Testis (tissue), 2 donors: ENCODE data around the gene MISP3.
A peak's percentile ranks its signal among the peaks of the same experiment; 100 is the strongest.

Experiments
- CTCF ChIP-seq, 3 experiments: fragments of 450-650 bp in 2 of 3; fragments of 200-600 bp in 1 of 3; sonication (generic) in 1 of 3; IDR thresholded peaks; one replicate each; pipeline ENCODE4 v1.5.1; 2016 to 2019; ENCODE audit warnings: antibody characterized with exemption in 3 of 3, mild to moderate bottlenecking in 2 of 3, moderate library complexity in 1 of 3
- POLR2A ChIP-seq: fragments of 450-650 bp; IDR thresholded peaks from one replicate; pipeline ENCODE4 v1.6.1; 2017; ENCODE audit warnings: antibody characterized with exemption, mild to moderate bottlenecking, moderate library complexity

GRCh38 chr19:14114854-14115253, 42.3 kb downstream of the MISP3 start:
- TF ChIP-seq POLR2A, result no peak
- TF ChIP-seq CTCF (IDR thresholded peaks at IDR 0.05), result peak; percentile 38 to 40 (median 40)
